Measurements from ENCODE around the gene PITPNC1. TPM values are rescaled to one million over a fixed set of nuclear protein-coding genes. Genes with fewer than 3 reads are reported as not detected.

PITPNC1 gene
- total and polyA plus RNA-seq, 12 donors = 6.6 to 28.0 (median 11.5) TPM

GRCh38 chr17:67687511-67687910, 310.4 kb downstream of the PITPNC1 start:
- Histone ChIP-seq H3K9me3 (no peaks in the 10 kb centered on the region), H3K27me3 (no peaks in the 10 kb centered on the region), H3K4me3 (no peak overlapping the region), H3K27ac (no peak overlapping the region), H3K4me1 (peaks cover 0 to 16% (median 0%) of the 10 kb centered on the region in 9 donors), H3K36me3 (peaks cover 0 to 17% (median 0%) of the 10 kb centered on the region in 9 donors)
- intact Hi-C loops (cut with DNase I) = loop anchor here in 7 of 10 donors (5.0 to 10.0 kb wide), 6 partner anchors 53 to 973 kb away; partner anchors contain the start of gene PITPNC1 (in 2 of the 7)
- no peak for TF ChIP-seq CTCF (IDR thresholded peaks at IDR 0.05)
- WGBS, 2 donors = 91 to 94% methylated on average over 2 of the region's 2 CpGs
- no peak for DNase-seq
- no peak for ATAC-seq

DNA sequence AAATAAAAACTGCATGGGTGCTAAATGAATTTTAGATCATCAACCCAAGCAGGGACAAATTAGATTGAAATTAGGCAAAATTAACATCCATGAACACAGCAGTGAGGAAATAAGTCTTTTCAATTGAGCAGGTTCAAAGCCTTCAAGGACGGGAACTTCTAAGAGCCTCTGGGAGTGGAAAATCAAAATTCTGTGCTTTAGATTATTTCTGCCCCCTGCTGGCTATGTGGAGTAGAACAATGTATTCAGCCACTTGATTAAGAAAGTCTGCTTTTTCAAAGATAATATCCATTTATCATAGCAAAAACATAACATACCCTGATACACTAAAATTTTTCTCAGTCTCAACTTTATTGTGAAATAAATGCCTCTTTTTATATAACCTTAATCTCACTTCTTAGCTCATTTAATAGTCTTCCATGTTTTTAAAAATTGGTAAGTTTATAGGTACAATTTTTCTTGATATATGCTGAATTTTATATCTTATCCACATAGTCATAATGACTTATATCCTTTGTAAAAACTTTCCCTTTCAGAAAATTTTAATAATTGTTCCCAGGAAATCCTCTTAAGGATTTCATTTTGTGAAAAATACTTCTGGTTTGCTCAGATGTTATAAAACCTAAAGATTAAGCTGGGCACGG, 312.6 kb downstream of the PITPNC1 start:
- H3K9me3 ChIP-seq = no peaks in the 10 kb centered on the region
- ATAC-seq (peak in 2 of 8 donors; percentile 51 to 62), DNase-seq (peak in 1 of 2 donors; percentile 73)
- TF ChIP-seq CTCF (IDR thresholded peaks at IDR 0.05) = peak; percentile 77 to 88 (median 82)
- H3K27ac ChIP-seq = no peak overlapping the region
- WGBS, 2 donors = 43 to 49% methylated on average over 2 of the region's 2 CpGs
- intact Hi-C loops (cut with DNase I) = loop anchor here (1.0 to 10.0 kb wide), 11 partner anchors 55 to 975 kb away; partner anchors contain the start of gene PITPNC1 (in 3 of the 10)
- H3K27me3 ChIP-seq = no peaks in the 10 kb centered on the region
- no peak overlapping the region for H3K4me3 ChIP-seq
- H3K4me1 ChIP-seq = peaks cover 0 to 16% (median 0%) of the 10 kb centered on the region in 9 donors
- peaks cover 0 to 36% (median 0%) of the 10 kb centered on the region in 9 donors for H3K36me3 ChIP-seq

DNA sequence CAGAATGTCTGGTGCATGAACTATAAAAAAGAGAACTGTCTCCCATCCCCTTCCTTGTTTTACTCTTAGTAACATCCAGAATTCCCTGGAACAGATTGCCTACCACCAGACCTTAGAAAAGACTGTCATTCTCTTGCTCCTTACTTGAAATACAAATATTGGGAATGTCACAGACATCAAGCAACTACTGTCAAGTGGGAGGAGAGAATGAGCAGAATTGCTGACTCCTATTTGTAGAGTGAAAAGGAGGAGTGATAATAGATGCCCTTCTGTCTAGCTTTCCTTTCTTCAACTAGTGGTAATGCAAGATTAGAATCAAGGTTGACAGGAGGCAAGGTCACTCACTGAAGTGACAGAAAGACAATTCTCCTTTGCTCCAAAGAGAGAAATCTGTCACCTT, 316.7 kb downstream of the PITPNC1 start:
- intact Hi-C loops (cut with DNase I) = loop anchor here in 2 of 10 donors (10.0 kb wide), 2 partner anchors 189 to 209 kb away; no protein-coding TSS in a partner anchor
- no peak for TF ChIP-seq CTCF (IDR thresholded peaks at IDR 0.05)

DNA sequence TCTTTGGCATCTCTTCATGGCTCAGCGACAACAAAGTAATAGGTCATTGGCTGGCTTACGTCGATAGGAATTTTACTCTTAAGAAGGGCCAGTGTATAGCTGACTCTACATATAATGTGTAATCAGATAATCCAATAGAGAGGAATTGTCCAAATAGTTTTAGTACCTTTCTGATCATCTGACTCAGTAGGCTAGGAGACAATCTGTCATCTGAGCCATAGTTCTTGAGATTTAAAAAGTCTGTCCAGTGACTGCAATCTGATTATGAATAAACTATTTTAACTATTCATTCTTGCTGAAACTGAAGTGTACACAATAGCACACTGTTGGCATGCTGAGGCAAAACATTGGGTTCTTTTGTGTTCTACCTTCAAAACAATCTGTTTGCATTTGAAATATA, 319.3 kb downstream of the PITPNC1 start:
- no peaks in the 10 kb centered on the region for H3K27me3 ChIP-seq
- 78 to 83% methylated on average over 3 of the region's 3 CpGs for WGBS, 2 donors
- ATAC-seq = no peak

More for the DNA sequence above, 316.7 kb downstream of the PITPNC1 start:
- Histone ChIP-seq H3K9me3 (no peaks in the 10 kb centered on the region), H3K27ac (no peak overlapping the region), H3K36me3 (peaks cover 0 to 26% (median 0%) of the 10 kb centered on the region in 9 donors), H3K27me3 (no peaks in the 10 kb centered on the region), H3K4me3 (no peak overlapping the region), H3K4me1 (peaks cover 0 to 7% (median 0%) of the 10 kb centered on the region in 9 donors)
- DNase-seq = no peak
- no peak for ATAC-seq

More for the DNA sequence above, 319.3 kb downstream of the PITPNC1 start:
- Histone ChIP-seq H3K4me3 (no peak overlapping the region), H3K9me3 (peaks cover 0 to 6% (median 0%) of the 10 kb centered on the region in 11 donors), H3K4me1 (no peaks in the 10 kb centered on the region), H3K27ac (no peak overlapping the region), H3K36me3 (peaks cover 0 to 26% (median 0%) of the 10 kb centered on the region in 9 donors)
- DNase-seq = no peak
- no peak for TF ChIP-seq CTCF (IDR thresholded peaks at IDR 0.05)
- intact Hi-C loops (cut with DNase I) = loop anchor here in 2 of 10 donors (10.0 kb wide), 2 partner anchors 192 to 212 kb away; no protein-coding TSS in a partner anchor
